Endodermal cell (in vitro differentiated cells): ENCODE data around the gene PREX1. TPM values are rescaled to one million over a fixed set of nuclear protein-coding genes. Genes with fewer than 3 reads are reported as not detected.

Experiments used
- DNase-seq: peaks from one replicate; pipeline ENCODE4 v3.0.0-alpha.2; 2017
- H3K27ac ChIP-seq: 2 replicates; pipeline ENCODE4 v1.5.1; 2013; ENCODE audit warnings: mild to moderate bottlenecking, low read depth, low read length, moderate library complexity
- H3K27me3 ChIP-seq: 2 replicates; pipeline ENCODE4 v1.6.1; 2013; ENCODE audit warnings: mild to moderate bottlenecking, low read length, moderate library complexity; ENCODE audit not compliant: insufficient read depth, control insufficient read depth, poor library complexity, severe bottlenecking
- H3K36me3 ChIP-seq: 2 replicates; pipeline ENCODE4 v1.7.0; 2013; ENCODE audit warnings: mild to moderate bottlenecking, low read length, moderate library complexity; ENCODE audit not compliant: control insufficient read depth, insufficient read depth
- H3K4me1 ChIP-seq: one replicate; pipeline ENCODE4 v1.7.0; 2013; ENCODE audit warnings: low read length; ENCODE audit not compliant: control insufficient read depth, insufficient read depth
- H3K4me3 ChIP-seq: 2 replicates; pipeline ENCODE4 v1.5.1; 2013; ENCODE audit warnings: mild to moderate bottlenecking, low read length, moderate library complexity
- H3K9ac ChIP-seq: 2 replicates; pipeline ENCODE4 v1.6.1; 2013; ENCODE audit warnings: mild to moderate bottlenecking, low read length, moderate library complexity; ENCODE audit not compliant: poor library complexity, severe bottlenecking; ENCODE audit errors: extremely low read depth
- H3K9me3 ChIP-seq: 2 replicates; pipeline ENCODE4 v1.6.1; 2013; ENCODE audit warnings: mild to moderate bottlenecking, low read length, moderate library complexity; ENCODE audit not compliant: control insufficient read depth
- H3K27ac Mint-ChIP-seq: 2 replicates; pipeline ENCODE4 v1.8.0; 2020; ENCODE audit warnings: mixed read lengths
- H3K27me3 Mint-ChIP-seq: 2 replicates; pipeline ENCODE4 v1.8.0; 2021; ENCODE audit warnings: mild to moderate bottlenecking, mixed read lengths; ENCODE audit not compliant: insufficient read depth
- H3K36me3 Mint-ChIP-seq: 2 replicates; pipeline ENCODE4 v1.8.0; 2020; ENCODE audit warnings: low read depth, mixed read lengths
- H3K4me1 Mint-ChIP-seq: 2 replicates; pipeline ENCODE4 v1.8.0; 2020; ENCODE audit warnings: mixed read lengths
- H3K4me3 Mint-ChIP-seq: 2 replicates; pipeline ENCODE4 v1.8.0; 2020; ENCODE audit warnings: mild to moderate bottlenecking, moderate library complexity, mixed read lengths
- H3K9me3 Mint-ChIP-seq: 2 replicates; pipeline ENCODE4 v1.8.0; 2020; ENCODE audit warnings: mild to moderate bottlenecking, mixed read lengths
- WGBS, 2 experiments: methylation state at CpG; one replicate each; pipeline versions ENCODE4 v1.1.5 to v1.1.7; 2013; ENCODE audit warnings: missing lambda C conversion rate in 2 of 2, mixed read lengths in 1 of 2; ENCODE audit not compliant: insufficient coverage in 1 of 2, insufficient read length in 1 of 2; 5-methylcytosine and 5-hydroxymethylcytosine counted together
- total RNA-seq, 2 donors: library from RNA; stranded (reverse); fragmentation: NEBNext Ultra II Directional in 1 of 2; extraction: Animal tissue kit (Norgen Biotek cat#: 25700) in 1 of 2; gene quantifications; 2 replicates in 1 of 2; 3 replicates in 1 of 2; pipeline ENCODE4 v1.2.1, GENCODE V29; 2021
- TF ChIP-seq, protein P1 (sequence below): fragments of 200-600 bp; sonication (generic); conservative IDR thresholded peaks from 2 replicates; pipeline ENCODE4 v1.5.0; 2021; ENCODE audit warnings: antibody characterized with exemption, mild to moderate bottlenecking

PREX1 gene
- total RNA-seq, 2 donors from 2014 or later, result 65.3 to 70.5 TPM

DNA sequence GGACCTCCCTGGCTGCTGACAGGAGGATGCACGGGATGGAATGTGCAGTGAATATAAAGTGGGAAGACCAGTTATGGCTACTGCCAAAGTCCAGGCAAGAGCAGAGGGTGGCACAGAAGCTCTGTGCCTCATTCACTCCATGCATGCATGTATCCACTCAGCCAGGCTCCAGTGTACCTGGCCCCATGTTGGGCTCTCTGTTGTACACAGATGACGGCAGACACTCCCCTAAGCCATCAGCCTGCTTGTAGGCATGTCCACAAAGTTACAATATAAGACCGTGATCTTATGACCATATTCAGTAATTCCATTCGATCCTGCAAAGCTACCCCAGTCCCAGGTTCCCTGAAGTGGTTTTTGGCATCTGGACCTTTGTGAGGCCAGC is 116.8 kb downstream of the PREX1 start:
- Mint-ChIP-seq H3K4me1 (peaks cover 9% of the 10 kb centered on the region), H3K4me3 (no peak overlapping the region), H3K27me3 (no peaks in the 10 kb centered on the region), H3K27ac (no peak overlapping the region), H3K9me3 (no peaks in the 10 kb centered on the region), H3K36me3 (peaks cover 29% of the 10 kb centered on the region)
- Histone ChIP-seq H3K36me3 (peaks cover 25% of the 10 kb centered on the region), H3K27me3 (no peaks in the 10 kb centered on the region), H3K4me1 (no peaks in the 10 kb centered on the region), H3K4me3 (no peak overlapping the region), H3K9me3 (no peaks in the 10 kb centered on the region), H3K27ac (no peak overlapping the region), H3K9ac (no peak overlapping the region)
- no peak for DNase-seq
- TF ChIP-seq, protein P1, sequence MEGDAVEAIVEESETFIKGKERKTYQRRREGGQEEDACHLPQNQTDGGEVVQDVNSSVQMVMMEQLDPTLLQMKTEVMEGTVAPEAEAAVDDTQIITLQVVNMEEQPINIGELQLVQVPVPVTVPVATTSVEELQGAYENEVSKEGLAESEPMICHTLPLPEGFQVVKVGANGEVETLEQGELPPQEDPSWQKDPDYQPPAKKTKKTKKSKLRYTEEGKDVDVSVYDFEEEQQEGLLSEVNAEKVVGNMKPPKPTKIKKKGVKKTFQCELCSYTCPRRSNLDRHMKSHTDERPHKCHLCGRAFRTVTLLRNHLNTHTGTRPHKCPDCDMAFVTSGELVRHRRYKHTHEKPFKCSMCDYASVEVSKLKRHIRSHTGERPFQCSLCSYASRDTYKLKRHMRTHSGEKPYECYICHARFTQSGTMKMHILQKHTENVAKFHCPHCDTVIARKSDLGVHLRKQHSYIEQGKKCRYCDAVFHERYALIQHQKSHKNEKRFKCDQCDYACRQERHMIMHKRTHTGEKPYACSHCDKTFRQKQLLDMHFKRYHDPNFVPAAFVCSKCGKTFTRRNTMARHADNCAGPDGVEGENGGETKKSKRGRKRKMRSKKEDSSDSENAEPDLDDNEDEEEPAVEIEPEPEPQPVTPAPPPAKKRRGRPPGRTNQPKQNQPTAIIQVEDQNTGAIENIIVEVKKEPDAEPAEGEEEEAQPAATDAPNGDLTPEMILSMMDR, result no peak
- 88 to 100% methylated on average over 3 to 4 of the region's 4 CpGs for WGBS, 2 experiments

GRCh38 chr20:48710341-48711043 is 117.3 kb downstream of the PREX1 start:
- no peak overlapping the region for H3K9ac ChIP-seq
- no peak overlapping the region for H3K27ac ChIP-seq

DNA sequence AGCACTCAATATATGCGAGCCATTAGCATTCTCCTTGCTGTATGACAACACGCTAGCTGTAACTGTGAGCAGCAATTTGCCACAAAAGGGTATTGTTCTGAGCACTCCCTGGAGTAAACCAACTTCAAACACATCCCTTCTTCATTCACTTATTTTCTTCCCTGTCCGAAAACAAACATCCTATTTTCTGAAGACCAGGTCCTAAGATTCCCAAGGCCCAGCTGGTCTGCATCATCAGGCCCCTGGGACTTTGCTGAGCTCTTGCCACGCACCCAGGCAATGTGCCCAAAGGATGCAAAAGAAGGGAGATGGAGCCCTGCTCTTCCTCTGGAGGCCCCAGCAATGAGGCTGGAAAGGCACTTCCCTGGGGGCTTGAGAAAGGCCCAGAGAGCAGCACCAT is 118.1 kb downstream of the PREX1 start:
- no peak overlapping the region for H3K9ac ChIP-seq
- DNase-seq, result no peak
- Mint-ChIP-seq H3K4me1 (peaks cover 19% of the 10 kb centered on the region), H3K4me3 (no peak overlapping the region), H3K27me3 (no peaks in the 10 kb centered on the region), H3K27ac (no peak overlapping the region), H3K9me3 (no peaks in the 10 kb centered on the region), H3K36me3 (peaks cover 24% of the 10 kb centered on the region)
- peaks cover 10% of the 10 kb centered on the region for H3K4me1 ChIP-seq
- no peaks in the 10 kb centered on the region for H3K27me3 ChIP-seq
- H3K9me3 ChIP-seq, result no peaks in the 10 kb centered on the region
- H3K4me3 ChIP-seq, result no peak overlapping the region
- 91 to 95% methylated on average over 4 of the region's 4 CpGs for WGBS, 2 experiments
- peaks cover 30% of the 10 kb centered on the region for H3K36me3 ChIP-seq
- H3K27ac ChIP-seq, result no peak overlapping the region
- TF ChIP-seq, protein P1, result no peak

More at GRCh38 chr20:48710341-48711043, 117.3 kb downstream of the PREX1 start:
- no peak for DNase-seq
- H3K4me1 Mint-ChIP-seq, result peaks cover 13% of the 10 kb centered on the region
- TF ChIP-seq, protein P1, result no peak
- no peaks in the 10 kb centered on the region for H3K9me3 ChIP-seq
- H3K27me3 ChIP-seq, result no peaks in the 10 kb centered on the region
- no peak overlapping the region for H3K4me3 ChIP-seq
- no peaks in the 10 kb centered on the region for H3K27me3 Mint-ChIP-seq
- H3K4me3 Mint-ChIP-seq, result no peak overlapping the region
- WGBS, 2 experiments, result 91 to 95% methylated on average over 9 to 14 of the region's 15 CpGs
- no peaks in the 10 kb centered on the region for H3K9me3 Mint-ChIP-seq
- H3K36me3 Mint-ChIP-seq, result peaks cover 25% of the 10 kb centered on the region
- peaks cover 3% of the 10 kb centered on the region for H3K4me1 ChIP-seq
- H3K36me3 ChIP-seq, result peaks cover 30% of the 10 kb centered on the region
- H3K27ac Mint-ChIP-seq, result no peak overlapping the region
